ENCODE measurements around the gene DEPDC1. TPM values are rescaled to one million over a fixed set of nuclear protein-coding genes. Genes with fewer than 3 reads are reported as not detected.

Gene DEPDC1
- total RNA-seq (2014; rRNA removed; shearing (Covaris generic)), result 49.5 and 75.1 TPM in 2 replicates

DNA sequence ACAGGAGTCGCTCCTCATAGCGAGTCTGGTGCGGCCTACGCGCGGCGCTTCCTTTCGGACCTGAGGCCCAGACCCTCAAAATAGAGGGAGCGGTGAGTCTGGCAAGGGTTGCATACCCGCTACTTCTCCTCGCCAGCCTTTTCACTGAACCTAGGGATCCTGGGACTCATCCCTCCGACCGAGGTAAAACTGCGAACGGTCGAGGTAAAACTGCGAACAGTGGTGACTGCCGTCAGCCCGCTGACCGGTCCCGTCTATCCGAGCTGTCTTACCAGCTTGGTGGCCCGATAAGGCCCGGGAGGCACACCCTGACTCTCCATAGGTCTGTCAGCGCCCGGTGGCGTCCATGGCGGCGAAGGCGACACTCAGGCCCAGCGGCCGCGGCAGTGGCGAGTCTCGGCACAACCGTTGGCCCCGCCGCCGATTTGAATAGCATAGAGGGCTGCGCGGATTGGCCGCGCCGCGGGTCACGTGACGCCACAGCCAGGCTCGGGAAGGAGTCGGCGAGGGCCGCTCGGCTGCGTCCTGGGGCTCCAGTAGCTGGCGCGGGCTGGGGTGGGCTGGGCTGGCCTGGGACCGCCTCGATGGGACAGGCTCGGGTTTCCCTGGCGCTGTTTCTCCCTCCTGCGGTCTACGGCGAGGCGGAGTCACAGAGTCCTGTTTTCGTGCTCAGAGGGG is at the start of gene DEPDC1:
TSS of gene DEPDC1 (minus strand) at position 403 of the 678 bp plus-strand sequence. CDS start at position 320, 83 bp downstream.
- Histone ChIP-seq H3K27ac (peak within 1 kb of the TSS; percentile 97), H3K4me3 (peak within 1 kb of the TSS; percentile 83), H3K4me1 (replicated peaks) (peaks cover 12% of the 10 kb centered on the region), H3K9me3 (replicated peaks) (no peaks in the 10 kb centered on the region), H3K27me3 (replicated peaks) (no peaks in the 10 kb centered on the region), H3K36me3 (peaks cover 28% of the 10 kb centered on the region)
- peak; percentile 93 to 98 for DNase-seq (ENCODE audit: low read depth in 1 of 2, low spot score in 2 of 2)

DNA sequence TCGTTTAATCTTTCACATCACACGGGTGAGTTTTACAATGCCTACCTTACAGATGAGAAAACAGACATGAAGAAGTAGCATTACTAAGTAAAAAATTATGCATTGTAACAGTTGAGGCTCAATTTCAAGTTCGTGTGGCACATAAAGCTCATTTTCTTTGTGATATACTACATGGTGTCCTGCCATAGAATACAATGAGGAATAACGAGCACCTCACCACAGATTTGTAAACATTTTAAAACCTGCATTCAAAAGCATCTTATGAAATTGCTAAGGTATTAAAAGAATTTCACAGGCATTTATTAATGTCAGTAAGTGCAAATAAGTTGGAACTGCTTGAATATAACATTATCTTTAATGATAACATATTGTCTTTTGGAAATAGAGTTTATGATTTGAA is 47.8 kb upstream of the DEPDC1 start:
- H3K36me3 ChIP-seq, result no peaks in the 10 kb centered on the region
- H3K27ac ChIP-seq, result no peak overlapping the region
- H3K9me3 ChIP-seq (replicated peaks), result no peaks in the 10 kb centered on the region; the same call in 1 of the 2 replicates
- H3K4me3 ChIP-seq, result no peak overlapping the region
- DNase-seq (ENCODE audit: low read depth in 1 of 2, low spot score in 2 of 2), result peak in 1 of 2 experiments; percentile 4
- no peaks in the 10 kb centered on the region for H3K27me3 ChIP-seq (replicated peaks)
- H3K4me1 ChIP-seq (replicated peaks), result 0 out of 2 replicates have a peak, but pooled peaks cover 4% of the 10 kb centered on the region

DNA sequence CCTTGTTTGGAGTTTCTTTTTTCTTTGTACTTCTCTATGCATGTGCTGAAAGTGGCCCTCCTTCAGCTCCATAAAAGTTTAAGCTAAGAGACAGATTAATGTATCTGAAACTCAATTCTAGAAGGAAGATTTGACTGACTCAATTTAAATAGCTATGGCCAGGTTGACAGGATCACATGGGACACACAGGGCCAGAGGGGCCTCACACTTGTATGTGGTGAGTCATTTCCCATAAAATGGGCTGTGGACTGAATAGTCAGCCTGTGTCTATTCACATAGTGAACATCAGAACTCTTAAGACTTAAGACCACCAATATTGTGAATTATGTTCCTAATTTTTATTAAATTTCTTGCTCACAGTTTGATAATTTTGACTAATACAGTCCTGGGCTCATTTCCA is 45.7 kb upstream of the DEPDC1 start:
- 0 out of 2 replicates have a peak, but pooled peaks cover 4% of the 10 kb centered on the region for H3K4me1 ChIP-seq (replicated peaks)
- H3K4me3 ChIP-seq, result no peak overlapping the region
- no peaks in the 10 kb centered on the region for H3K27me3 ChIP-seq (replicated peaks)
- no peaks in the 10 kb centered on the region for H3K36me3 ChIP-seq
- DNase-seq (ENCODE audit: low read depth in 1 of 2, low spot score in 2 of 2), result no peak
- no peak overlapping the region for H3K27ac ChIP-seq
- H3K9me3 ChIP-seq (replicated peaks), result no peaks in the 10 kb centered on the region; the same call in 1 of the 2 replicates

GRCh38 chr1:68538941-68539340 is 42.1 kb upstream of the DEPDC1 start:
- H3K4me3 ChIP-seq, result no peak overlapping the region
- no peaks in the 10 kb centered on the region for H3K36me3 ChIP-seq

GRCh38 chr1:68528243-68528642 is 31.4 kb upstream of the DEPDC1 start:
- Histone ChIP-seq H3K9me3 (replicated peaks) (no peaks in the 10 kb centered on the region), H3K27ac (no peak overlapping the region), H3K4me1 (replicated peaks) (no peaks in the 10 kb centered on the region), H3K27me3 (replicated peaks) (no peaks in the 10 kb centered on the region), H3K4me3 (no peak overlapping the region), H3K36me3 (no peaks in the 10 kb centered on the region)
- no peak for DNase-seq (ENCODE audit: low read depth in 1 of 2, low spot score in 2 of 2)

More at GRCh38 chr1:68538941-68539340, 42.1 kb upstream of the DEPDC1 start:
- no peak overlapping the region for H3K27ac ChIP-seq
- no peak for DNase-seq (ENCODE audit: low read depth in 1 of 2, low spot score in 2 of 2)
- no peaks in the 10 kb centered on the region for H3K4me1 ChIP-seq (replicated peaks)
- no peaks in the 10 kb centered on the region for H3K27me3 ChIP-seq (replicated peaks)
- no peaks in the 10 kb centered on the region for H3K9me3 ChIP-seq (replicated peaks)

- no peak overlapping the region for H3K27ac ChIP-seq
- H3K4me3 ChIP-seq, result no peak overlapping the region
- no peaks in the 10 kb centered on the region for H3K36me3 ChIP-seq
- no peaks in the 10 kb centered on the region for H3K9me3 ChIP-seq (replicated peaks)
- H3K4me1 ChIP-seq (replicated peaks), result no peaks in the 10 kb centered on the region
- no peaks in the 10 kb centered on the region for H3K27me3 ChIP-seq (replicated peaks)
- no peak for DNase-seq (ENCODE audit: low read depth in 1 of 2, low spot score in 2 of 2)
These were observed 28.9 kb upstream of the DEPDC1 start for GRCh38 chr1:68525781-68526180.

DNA sequence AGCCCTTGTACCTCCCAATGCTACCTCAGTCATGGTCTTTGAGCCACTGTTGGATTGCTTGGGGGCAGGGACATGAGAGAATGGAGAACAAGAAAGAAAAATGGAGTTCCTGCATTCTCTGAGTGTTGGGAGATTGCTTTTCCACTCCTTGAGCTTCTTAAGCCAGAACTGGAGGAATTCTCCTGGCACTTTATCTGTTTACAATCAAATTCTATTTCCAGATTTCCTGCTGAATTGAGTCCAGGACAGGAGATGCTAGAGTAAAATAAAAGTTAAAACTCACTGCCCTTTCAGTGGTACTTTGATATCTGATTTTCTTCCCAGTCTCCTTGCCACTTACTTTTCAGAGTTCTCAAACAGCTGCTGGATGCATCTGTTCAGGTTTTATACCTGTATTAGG is 24.4 kb upstream of the DEPDC1 start:
- Histone ChIP-seq H3K27ac (no peak overlapping the region), H3K4me1 (replicated peaks) (no peaks in the 10 kb centered on the region)
- DNase-seq (ENCODE audit: low read depth in 1 of 2, low spot score in 2 of 2), result no peak

DNA sequence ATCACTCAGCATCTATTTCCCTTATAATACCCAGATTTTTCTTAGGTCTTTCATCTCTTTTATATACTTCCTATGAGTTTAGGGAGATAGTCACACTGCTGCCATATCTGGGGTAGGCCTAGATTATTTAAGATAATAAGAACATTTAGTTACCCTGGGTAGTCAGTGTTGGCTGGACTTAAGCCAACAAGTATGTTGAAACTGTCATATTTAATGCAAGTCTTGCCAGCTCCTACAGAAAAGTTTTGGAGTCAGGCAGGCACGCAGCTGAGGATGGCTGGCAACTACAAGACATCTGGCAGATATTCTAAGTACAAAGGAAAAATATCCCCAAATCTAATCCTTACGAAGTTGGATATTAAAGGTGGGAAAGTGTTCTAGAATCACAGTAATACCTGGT is 19.2 kb upstream of the DEPDC1 start:
- H3K27me3 ChIP-seq (replicated peaks), result no peaks in the 10 kb centered on the region; the same call in 1 of the 2 replicates
- H3K9me3 ChIP-seq (replicated peaks), result no peaks in the 10 kb centered on the region
- no peaks in the 10 kb centered on the region for H3K36me3 ChIP-seq
- no peaks in the 10 kb centered on the region for H3K4me1 ChIP-seq (replicated peaks)
- no peak overlapping the region for H3K4me3 ChIP-seq
- H3K27ac ChIP-seq, result no peak overlapping the region
- DNase-seq (ENCODE audit: low read depth in 1 of 2, low spot score in 2 of 2), result no peak

More for the DNA sequence above, 24.4 kb upstream of the DEPDC1 start:
- Histone ChIP-seq H3K9me3 (replicated peaks) (no peaks in the 10 kb centered on the region), H3K4me3 (no peak overlapping the region), H3K27me3 (replicated peaks) (no peaks in the 10 kb centered on the region; the same call in 1 of the 2 replicates), H3K36me3 (no peaks in the 10 kb centered on the region)

- Histone ChIP-seq H3K27me3 (replicated peaks) (no peaks in the 10 kb centered on the region; the same call in 1 of the 2 replicates), H3K4me3 (no peak overlapping the region), H3K4me1 (replicated peaks) (no peaks in the 10 kb centered on the region), H3K9me3 (replicated peaks) (no peaks in the 10 kb centered on the region), H3K36me3 (no peaks in the 10 kb centered on the region), H3K27ac (no peak overlapping the region)
- no peak for DNase-seq (ENCODE audit: low read depth in 1 of 2, low spot score in 2 of 2)
These were observed 14.4 kb upstream of the DEPDC1 start for GRCh38 chr1:68511254-68511653.

- no peak overlapping the region for H3K4me3 ChIP-seq
- H3K4me1 ChIP-seq (replicated peaks), result no peaks in the 10 kb centered on the region
- H3K27me3 ChIP-seq (replicated peaks), result no peaks in the 10 kb centered on the region
- no peak overlapping the region for H3K27ac ChIP-seq
- no peaks in the 10 kb centered on the region for H3K36me3 ChIP-seq
- H3K9me3 ChIP-seq (replicated peaks), result no peaks in the 10 kb centered on the region
- no peak for DNase-seq (ENCODE audit: low read depth in 1 of 2, low spot score in 2 of 2)
These were observed 9.5 kb upstream of the DEPDC1 start for GRCh38 chr1:68506386-68506785.

GRCh38 chr1:68503085-68503484 is 6.2 kb upstream of the DEPDC1 start:
- no peak for DNase-seq (ENCODE audit: low read depth in 1 of 2, low spot score in 2 of 2)
- Histone ChIP-seq H3K4me1 (replicated peaks) (no peaks in the 10 kb centered on the region), H3K27me3 (replicated peaks) (no peaks in the 10 kb centered on the region), H3K4me3 (no peak overlapping the region), H3K9me3 (replicated peaks) (no peaks in the 10 kb centered on the region), H3K36me3 (no peaks in the 10 kb centered on the region), H3K27ac (no peak overlapping the region)

DNA sequence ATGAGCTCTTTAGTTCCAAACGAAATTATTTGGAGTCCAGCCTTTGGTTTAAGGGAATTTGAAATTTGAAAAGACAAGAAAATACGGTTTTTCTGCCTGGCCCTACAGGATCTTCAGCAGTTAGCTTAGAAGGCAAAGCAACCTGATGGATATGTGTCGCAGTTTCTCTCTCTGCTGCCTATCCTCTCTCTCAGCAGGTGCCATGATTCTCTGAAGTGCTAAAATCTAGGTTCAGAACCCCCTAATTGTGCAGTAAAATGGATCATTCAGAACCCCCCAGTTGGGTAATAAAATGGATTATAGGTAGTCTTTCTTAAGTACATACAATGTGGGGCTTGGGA is 446 bp upstream of the DEPDC1 start:
- H3K36me3 ChIP-seq, result peaks cover 28% of the 10 kb centered on the region
- peaks cover 12% of the 10 kb centered on the region for H3K4me1 ChIP-seq (replicated peaks)
- peak overlapping the region; percentile 83 for H3K4me3 ChIP-seq
- DNase-seq (ENCODE audit: low read depth in 1 of 2, low spot score in 2 of 2), result no peak
- no peak overlapping the region for H3K27ac ChIP-seq
- H3K9me3 ChIP-seq (replicated peaks), result no peaks in the 10 kb centered on the region
- no peaks in the 10 kb centered on the region for H3K27me3 ChIP-seq (replicated peaks)

- Histone ChIP-seq H3K4me1 (replicated peaks) (peaks cover 12% of the 10 kb centered on the region), H3K4me3 (peak overlapping the region; percentile 83), H3K27me3 (replicated peaks) (no peaks in the 10 kb centered on the region), H3K36me3 (peaks cover 33% of the 10 kb centered on the region), H3K9me3 (replicated peaks) (no peaks in the 10 kb centered on the region), H3K27ac (peak overlapping the region; percentile 97)
- peak in 1 of 2 experiments; percentile 40 for DNase-seq (ENCODE audit: low read depth in 1 of 2, low spot score in 2 of 2)
These were observed 758 bp downstream of the DEPDC1 start for GRCh38 chr1:68495968-68496679.

GRCh38 chr1:68495532-68495931 is 1.4 kb downstream of the DEPDC1 start:
- peak overlapping the region; percentile 97 for H3K27ac ChIP-seq
- H3K36me3 ChIP-seq, result peaks cover 39% of the 10 kb centered on the region
- no peaks in the 10 kb centered on the region for H3K27me3 ChIP-seq (replicated peaks)
- H3K9me3 ChIP-seq (replicated peaks), result no peaks in the 10 kb centered on the region
- DNase-seq (ENCODE audit: low read depth in 1 of 2, low spot score in 2 of 2), result peak in 1 of 2 experiments; percentile 32
- H3K4me3 ChIP-seq, result peak overlapping the region; percentile 83
- peaks cover 12% of the 10 kb centered on the region for H3K4me1 ChIP-seq (replicated peaks)
